KOPT-K1 (cell line): ENCODE measurements around the gene TTC39B.

Source experiments
- H3K27ac ChIP-seq: fragments of 200-600 bp; sonication (generic); 2 replicates; pipeline ENCODE4 v1.5.1; 2016; ENCODE audit warnings: antibody characterized with exemption, mild to moderate bottlenecking, low read depth, low read length; ENCODE audit not compliant: poor library complexity, severe bottlenecking
- H3K36me3 ChIP-seq: fragments of 200-600 bp; sonication (generic); 2 replicates; pipeline ENCODE4 v1.5.1; 2017; ENCODE audit warnings: antibody characterized with exemption, mild to moderate bottlenecking, low read length, moderate library complexity; ENCODE audit not compliant: insufficient read depth
- H3K9me3 ChIP-seq: fragments of 200-600 bp; sonication (generic); 2 replicates; pipeline ENCODE4 v1.5.1; 2017; ENCODE audit warnings: antibody characterized with exemption, low read length, mild to moderate bottlenecking; ENCODE audit not compliant: insufficient read depth, poor library complexity, severe bottlenecking

TTC39B gene

GRCh38 chr9:15287309-15287708 lies 19.7 kb downstream of the TTC39B start:
- H3K9me3 ChIP-seq = peaks cover 13% of the 10 kb centered on the region
- H3K27ac ChIP-seq = no peak overlapping the region
- no peaks in the 10 kb centered on the region for H3K36me3 ChIP-seq

GRCh38 chr9:15286161-15286821 lies 20.7 kb downstream of the TTC39B start:
- Histone ChIP-seq H3K36me3 (no peaks in the 10 kb centered on the region), H3K27ac (no peak overlapping the region), H3K9me3 (peaks cover 13% of the 10 kb centered on the region)

GRCh38 chr9:15282567-15283285 lies 24.3 kb downstream of the TTC39B start:
- H3K36me3 ChIP-seq = no peaks in the 10 kb centered on the region
- no peaks in the 10 kb centered on the region for H3K9me3 ChIP-seq

GRCh38 chr9:15280647-15281046 lies 26.4 kb downstream of the TTC39B start:
- Histone ChIP-seq H3K9me3 (no peaks in the 10 kb centered on the region), H3K27ac (no peak overlapping the region), H3K36me3 (no peaks in the 10 kb centered on the region)

More at GRCh38 chr9:15282567-15283285, 24.3 kb downstream of the TTC39B start:
- H3K27ac ChIP-seq = no peak overlapping the region

GRCh38 chr9:15278839-15279238 lies 28.2 kb downstream of the TTC39B start:
- no peaks in the 10 kb centered on the region for H3K36me3 ChIP-seq
- no peak overlapping the region for H3K27ac ChIP-seq
- H3K9me3 ChIP-seq = no peaks in the 10 kb centered on the region

- H3K9me3 ChIP-seq = no peaks in the 10 kb centered on the region
- H3K27ac ChIP-seq = no peak overlapping the region
- H3K36me3 ChIP-seq = no peaks in the 10 kb centered on the region
These were observed 28.8 kb downstream of the TTC39B start for GRCh38 chr9:15278091-15278687.

- Histone ChIP-seq H3K27ac (no peak overlapping the region), H3K36me3 (no peaks in the 10 kb centered on the region), H3K9me3 (no peaks in the 10 kb centered on the region)
These were observed 29.5 kb downstream of the TTC39B start for GRCh38 chr9:15277400-15278090.

GRCh38 chr9:15276328-15276938 lies 30.6 kb downstream of the TTC39B start:
- no peak overlapping the region for H3K27ac ChIP-seq
- H3K36me3 ChIP-seq = no peaks in the 10 kb centered on the region
- H3K9me3 ChIP-seq = no peaks in the 10 kb centered on the region

- Histone ChIP-seq H3K9me3 (no peaks in the 10 kb centered on the region), H3K36me3 (no peaks in the 10 kb centered on the region), H3K27ac (no peak overlapping the region)
These were observed 32.6 kb downstream of the TTC39B start for GRCh38 chr9:15274425-15274824.

GRCh38 chr9:15272377-15272928 lies 34.6 kb downstream of the TTC39B start:
- Histone ChIP-seq H3K36me3 (no peaks in the 10 kb centered on the region), H3K9me3 (no peaks in the 10 kb centered on the region), H3K27ac (no peak overlapping the region)

GRCh38 chr9:15271403-15271802 lies 35.6 kb downstream of the TTC39B start:
- Histone ChIP-seq H3K36me3 (no peaks in the 10 kb centered on the region), H3K9me3 (no peaks in the 10 kb centered on the region), H3K27ac (no peak overlapping the region)

- H3K36me3 ChIP-seq = no peaks in the 10 kb centered on the region
- no peak overlapping the region for H3K27ac ChIP-seq
- H3K9me3 ChIP-seq = no peaks in the 10 kb centered on the region
These were observed 38.2 kb downstream of the TTC39B start for GRCh38 chr9:15268782-15269181.

GRCh38 chr9:15268317-15268716 lies 38.7 kb downstream of the TTC39B start:
- Histone ChIP-seq H3K9me3 (no peaks in the 10 kb centered on the region), H3K36me3 (no peaks in the 10 kb centered on the region), H3K27ac (no peak overlapping the region)

- Histone ChIP-seq H3K27ac (no peak overlapping the region), H3K36me3 (no peaks in the 10 kb centered on the region), H3K9me3 (no peaks in the 10 kb centered on the region)
These were observed 42.1 kb downstream of the TTC39B start for GRCh38 chr9:15264918-15265317.

GRCh38 chr9:15262581-15262980 lies 44.4 kb downstream of the TTC39B start:
- no peaks in the 10 kb centered on the region for H3K36me3 ChIP-seq
- H3K27ac ChIP-seq = no peak overlapping the region
- no peaks in the 10 kb centered on the region for H3K9me3 ChIP-seq
